Hepatocyte (in vitro differentiated cells): ENCODE measurements around the gene ZBTB16. TPM values are rescaled to one million over a fixed set of nuclear protein-coding genes. Genes with fewer than 3 reads are reported as not detected.
A peak's percentile ranks its signal among the peaks of the same experiment; 100 is the strongest.

Source experiments
- DNase-seq: peaks from one replicate; pipeline ENCODE4 v3.0.0-alpha.2; 2016; ENCODE audit warnings: low spot score
- H2AFZ ChIP-seq: fragments of 200-600 bp; sonication (generic); 2 replicates; pipeline ENCODE4 v1.6.0; 2016; ENCODE audit warnings: antibody characterized with exemption, mild to moderate bottlenecking
- H3K27ac ChIP-seq: fragments of 200-600 bp; sonication (generic); 2 replicates; pipeline ENCODE4 v1.5.1; 2016; ENCODE audit warnings: mild to moderate bottlenecking
- H3K27me3 ChIP-seq: fragments of 200-600 bp; sonication (generic); 2 replicates; pipeline ENCODE4 v1.6.1; 2016
- H3K36me3 ChIP-seq: fragments of 200-600 bp; sonication (generic); replicated peaks from 2 replicates; pipeline ENCODE4 v1.5.1; 2016; ENCODE audit warnings: low read depth; ENCODE audit not compliant: insufficient read depth
- H3K4me1 ChIP-seq: fragments of 200-600 bp; sonication (generic); 2 replicates; pipeline ENCODE4 v1.5.1; 2016; ENCODE audit warnings: mild to moderate bottlenecking, moderate library complexity; ENCODE audit not compliant: insufficient read depth
- H3K4me2 ChIP-seq: fragments of 200-600 bp; sonication (generic); 2 replicates; pipeline ENCODE4 v1.6.0; 2016
- H3K4me3 ChIP-seq: fragments of 200-600 bp; sonication (generic); 2 replicates; pipeline ENCODE4 v1.5.1; 2016; ENCODE audit warnings: mild to moderate bottlenecking
- H3K79me2 ChIP-seq: fragments of 200-600 bp; sonication (generic); 2 replicates; pipeline ENCODE4 v1.6.0; 2017; ENCODE audit warnings: mild to moderate bottlenecking
- H3K9me2 ChIP-seq: fragments of 200-600 bp; sonication (generic); replicated peaks from 2 replicates; pipeline ENCODE4 v1.6.0; 2017; ENCODE audit warnings: mild to moderate bottlenecking; ENCODE audit not compliant: insufficient read depth
- H3K9me3 ChIP-seq: fragments of 200-600 bp; sonication (generic); 2 replicates; pipeline ENCODE4 v1.5.1; 2016; ENCODE audit warnings: low read depth, mild to moderate bottlenecking
- H4K20me1 ChIP-seq: fragments of 200-600 bp; sonication (generic); 2 replicates; pipeline ENCODE4 v1.6.0; 2016; ENCODE audit warnings: mild to moderate bottlenecking; ENCODE audit not compliant: insufficient read depth, poor library complexity, severe bottlenecking
- EZH2 ChIP-seq: fragments of 200-600 bp; sonication (generic); IDR thresholded peaks from 2 replicates; pipeline ENCODE4 v1.6.1; 2016; ENCODE audit warnings: antibody characterized with exemption, mild to moderate bottlenecking, borderline replicate concordance
- EZH2phosphoT487 ChIP-seq: fragments of 200-600 bp; sonication (generic); IDR thresholded peaks from one replicate; pipeline ENCODE4 v1.6.1; 2018; ENCODE audit warnings: antibody characterized with exemption, mild to moderate bottlenecking, low read depth, moderate library complexity; ENCODE audit not compliant: unreplicated experiment, severe bottlenecking
- WGBS: methylation state at CpG from one replicate; pipeline ENCODE4 v1.1.6; 2016; ENCODE audit warnings: low lambda C conversion rate; ENCODE audit errors: missing lambda C conversion rate; 5-methylcytosine and 5-hydroxymethylcytosine counted together
- polyA plus RNA-seq: library from polyadenylated mRNA; unstranded; fragments of >200 nt; fragmentation: Nextera tagmentation; extraction: Ambion mirVana; gene quantifications from 2 replicates; pipeline ENCODE4 v1.2.1, GENCODE V29; 2016
- total RNA-seq: library from RNA; depleted of rRNA; stranded (reverse); fragments of >200 nt; gene quantifications from 2 replicates; pipeline ENCODE4 v1.2.3, GENCODE V29; 2014
- TF ChIP-seq, protein P1 (sequence below): fragments of 200-600 bp; sonication (generic); IDR thresholded peaks from 2 replicates; pipeline ENCODE4 v1.5.1; 2016; ENCODE audit warnings: antibody characterized with exemption, mild to moderate bottlenecking; ENCODE audit not compliant: poor library complexity

The ZBTB16 gene, protein sequence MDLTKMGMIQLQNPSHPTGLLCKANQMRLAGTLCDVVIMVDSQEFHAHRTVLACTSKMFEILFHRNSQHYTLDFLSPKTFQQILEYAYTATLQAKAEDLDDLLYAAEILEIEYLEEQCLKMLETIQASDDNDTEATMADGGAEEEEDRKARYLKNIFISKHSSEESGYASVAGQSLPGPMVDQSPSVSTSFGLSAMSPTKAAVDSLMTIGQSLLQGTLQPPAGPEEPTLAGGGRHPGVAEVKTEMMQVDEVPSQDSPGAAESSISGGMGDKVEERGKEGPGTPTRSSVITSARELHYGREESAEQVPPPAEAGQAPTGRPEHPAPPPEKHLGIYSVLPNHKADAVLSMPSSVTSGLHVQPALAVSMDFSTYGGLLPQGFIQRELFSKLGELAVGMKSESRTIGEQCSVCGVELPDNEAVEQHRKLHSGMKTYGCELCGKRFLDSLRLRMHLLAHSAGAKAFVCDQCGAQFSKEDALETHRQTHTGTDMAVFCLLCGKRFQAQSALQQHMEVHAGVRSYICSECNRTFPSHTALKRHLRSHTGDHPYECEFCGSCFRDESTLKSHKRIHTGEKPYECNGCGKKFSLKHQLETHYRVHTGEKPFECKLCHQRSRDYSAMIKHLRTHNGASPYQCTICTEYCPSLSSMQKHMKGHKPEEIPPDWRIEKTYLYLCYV
- 21.0 and 30.1 TPM in 2 replicates for total RNA-seq
- polyA plus RNA-seq, result 52.3 and 67.5 TPM in 2 replicates

DNA sequence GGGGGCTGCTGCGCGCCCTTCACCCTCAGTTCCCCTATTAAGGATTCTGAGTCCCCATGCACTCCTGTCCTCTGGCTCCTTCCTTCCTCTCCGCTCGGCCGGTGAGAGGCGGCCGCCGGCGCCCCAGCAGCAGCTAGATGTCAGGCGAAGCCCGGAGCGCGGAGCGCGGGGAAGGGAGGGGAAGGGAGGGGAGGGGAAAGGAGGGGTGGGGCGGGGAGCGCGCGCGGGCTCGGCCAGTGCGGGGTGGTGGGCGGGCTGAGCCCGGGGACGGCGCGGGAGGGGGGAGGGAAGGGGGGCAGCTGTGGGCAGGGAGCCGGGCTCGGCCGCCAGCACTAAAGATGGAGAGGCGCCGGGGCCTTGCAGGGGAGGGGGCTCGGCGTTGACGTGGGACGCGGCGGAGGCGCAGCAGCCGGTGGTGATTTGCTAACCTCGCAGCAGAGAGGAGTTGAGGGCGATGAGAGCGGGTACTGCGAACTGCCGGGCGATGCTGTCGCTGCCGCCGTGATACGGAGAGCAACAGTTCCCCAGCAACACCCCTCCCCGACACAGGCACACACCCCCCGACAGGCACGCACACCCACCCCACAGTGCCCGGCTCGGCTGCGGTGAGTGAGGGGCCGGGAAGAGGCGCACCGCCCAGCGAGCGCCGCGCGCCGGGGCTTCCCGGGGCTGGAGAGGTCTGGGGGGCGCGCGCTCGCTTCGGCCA is at the start of gene ZBTB16:
ZBTB16 (plus strand) TSS at position 434 of the 706 bp plus-strand sequence. CDS start 3,590 bp downstream, outside the sequence.
- Histone ChIP-seq H3K27ac (peak within 1 kb of the TSS; percentile 95), H3K79me2 (peaks cover 43% of the 10 kb centered on the region), H3K9me2 (no peaks in the 10 kb centered on the region), H3K9me3 (no peaks in the 10 kb centered on the region), H3K4me2 (peak within 1 kb of the TSS; percentile 87), H3K4me3 (peak within 1 kb of the TSS; percentile 99), H4K20me1 (peaks cover 12% of the 10 kb centered on the region), H3K27me3 (peaks cover 28% of the 10 kb centered on the region), H2AFZ (peak within 1 kb of the TSS; percentile 39), H3K36me3 (no peaks in the 10 kb centered on the region), H3K4me1 (peaks cover 13% of the 10 kb centered on the region)
- DNase-seq, result peak; percentile 92
- under 1% methylated on average over 35 of the region's 71 CpGs for WGBS
- no peak for TF ChIP-seq EZH2phosphoT487
- no peak for TF ChIP-seq EZH2
- TF ChIP-seq, protein P1, sequence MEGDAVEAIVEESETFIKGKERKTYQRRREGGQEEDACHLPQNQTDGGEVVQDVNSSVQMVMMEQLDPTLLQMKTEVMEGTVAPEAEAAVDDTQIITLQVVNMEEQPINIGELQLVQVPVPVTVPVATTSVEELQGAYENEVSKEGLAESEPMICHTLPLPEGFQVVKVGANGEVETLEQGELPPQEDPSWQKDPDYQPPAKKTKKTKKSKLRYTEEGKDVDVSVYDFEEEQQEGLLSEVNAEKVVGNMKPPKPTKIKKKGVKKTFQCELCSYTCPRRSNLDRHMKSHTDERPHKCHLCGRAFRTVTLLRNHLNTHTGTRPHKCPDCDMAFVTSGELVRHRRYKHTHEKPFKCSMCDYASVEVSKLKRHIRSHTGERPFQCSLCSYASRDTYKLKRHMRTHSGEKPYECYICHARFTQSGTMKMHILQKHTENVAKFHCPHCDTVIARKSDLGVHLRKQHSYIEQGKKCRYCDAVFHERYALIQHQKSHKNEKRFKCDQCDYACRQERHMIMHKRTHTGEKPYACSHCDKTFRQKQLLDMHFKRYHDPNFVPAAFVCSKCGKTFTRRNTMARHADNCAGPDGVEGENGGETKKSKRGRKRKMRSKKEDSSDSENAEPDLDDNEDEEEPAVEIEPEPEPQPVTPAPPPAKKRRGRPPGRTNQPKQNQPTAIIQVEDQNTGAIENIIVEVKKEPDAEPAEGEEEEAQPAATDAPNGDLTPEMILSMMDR, result peak; percentile 53

DNA sequence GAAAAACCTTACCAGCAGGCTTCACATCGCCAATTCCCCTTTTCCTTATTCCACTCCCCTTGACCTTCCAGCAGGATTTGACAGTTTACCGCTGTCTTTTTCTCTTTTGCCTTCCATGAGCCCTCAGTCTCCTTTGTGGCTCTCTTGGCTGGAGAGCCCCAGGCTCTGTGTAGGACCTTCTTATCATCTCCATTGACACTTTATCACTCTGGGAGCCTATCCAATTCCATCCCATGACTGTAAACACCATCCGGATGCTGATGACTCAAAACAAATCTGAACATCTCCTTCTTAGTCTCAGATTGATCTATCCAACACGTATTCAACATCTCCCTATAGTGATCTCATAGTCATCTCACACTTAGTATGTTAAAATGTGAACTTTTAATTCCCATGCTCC is 48.6 kb upstream of the ZBTB16 start:
- Histone ChIP-seq H3K27me3 (no peaks in the 10 kb centered on the region), H4K20me1 (no peaks in the 10 kb centered on the region)
- WGBS, result 69% methylated on average over 4 of the region's 4 CpGs

DNA sequence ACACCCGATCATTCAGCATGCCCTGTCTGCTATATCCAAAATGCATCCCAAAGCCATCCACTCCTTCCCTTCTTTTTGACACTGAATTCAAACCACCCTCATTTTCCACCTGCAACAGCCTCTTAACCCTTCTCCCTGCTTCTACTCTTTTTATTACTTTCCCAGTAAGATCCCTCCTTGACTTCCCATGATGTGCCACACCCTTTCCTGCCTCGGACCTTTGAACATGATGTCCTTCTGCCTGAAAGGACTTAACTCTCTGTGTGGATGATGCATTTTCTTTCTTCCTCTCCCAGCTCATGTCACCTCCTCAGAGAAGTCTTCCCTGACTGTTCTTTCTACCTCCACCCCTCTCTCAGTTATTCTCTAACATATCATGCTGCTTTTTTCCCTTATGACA is 48.1 kb upstream of the ZBTB16 start:
- H3K27me3 ChIP-seq, result no peaks in the 10 kb centered on the region
- no peaks in the 10 kb centered on the region for H4K20me1 ChIP-seq
- H3K79me2 ChIP-seq, result no peaks in the 10 kb centered on the region
- no peak overlapping the region for H3K4me3 ChIP-seq
- H3K4me1 ChIP-seq, result no peaks in the 10 kb centered on the region
- no peaks in the 10 kb centered on the region for H3K9me2 ChIP-seq
- H3K36me3 ChIP-seq, result no peaks in the 10 kb centered on the region
- H3K27ac ChIP-seq, result no peak overlapping the region
- H2AFZ ChIP-seq, result no peak overlapping the region
- 71% methylated on average over 2 of the region's 2 CpGs for WGBS
- H3K4me2 ChIP-seq, result no peak overlapping the region
- TF ChIP-seq, protein P1, result no peak
- TF ChIP-seq EZH2 (no peak), EZH2phosphoT487 (no peak)
- H3K9me3 ChIP-seq, result no peaks in the 10 kb centered on the region
- DNase-seq, result no peak

More for the DNA sequence above, 48.6 kb upstream of the ZBTB16 start:
- TF ChIP-seq EZH2phosphoT487, result no peak
- TF ChIP-seq, protein P1, result no peak
- no peak for TF ChIP-seq EZH2
- Histone ChIP-seq H2AFZ (no peak overlapping the region), H3K9me3 (no peaks in the 10 kb centered on the region), H3K4me3 (no peak overlapping the region), H3K4me1 (no peaks in the 10 kb centered on the region), H3K4me2 (no peak overlapping the region), H3K9me2 (no peaks in the 10 kb centered on the region), H3K79me2 (no peaks in the 10 kb centered on the region), H3K36me3 (no peaks in the 10 kb centered on the region), H3K27ac (no peak overlapping the region)
- no peak for DNase-seq
